CD4-positive, alpha-beta T cell treated with Interleukin-2 at 100 ng/mL for 4 hours (primary cell): ENCODE data around the gene RTN4.
"Not testable (repeated sequence)": the region's sequence is repeated elsewhere in the genome, so short reads cannot be mapped to it uniquely, and the experiment has no call there.

ENCODE experiments used
- DNase-seq: peaks from one replicate; pipeline ENCODE4 v3.0.0-alpha.2; 2020; ENCODE audit warnings: low spot score

Gene RTN4

DNA sequence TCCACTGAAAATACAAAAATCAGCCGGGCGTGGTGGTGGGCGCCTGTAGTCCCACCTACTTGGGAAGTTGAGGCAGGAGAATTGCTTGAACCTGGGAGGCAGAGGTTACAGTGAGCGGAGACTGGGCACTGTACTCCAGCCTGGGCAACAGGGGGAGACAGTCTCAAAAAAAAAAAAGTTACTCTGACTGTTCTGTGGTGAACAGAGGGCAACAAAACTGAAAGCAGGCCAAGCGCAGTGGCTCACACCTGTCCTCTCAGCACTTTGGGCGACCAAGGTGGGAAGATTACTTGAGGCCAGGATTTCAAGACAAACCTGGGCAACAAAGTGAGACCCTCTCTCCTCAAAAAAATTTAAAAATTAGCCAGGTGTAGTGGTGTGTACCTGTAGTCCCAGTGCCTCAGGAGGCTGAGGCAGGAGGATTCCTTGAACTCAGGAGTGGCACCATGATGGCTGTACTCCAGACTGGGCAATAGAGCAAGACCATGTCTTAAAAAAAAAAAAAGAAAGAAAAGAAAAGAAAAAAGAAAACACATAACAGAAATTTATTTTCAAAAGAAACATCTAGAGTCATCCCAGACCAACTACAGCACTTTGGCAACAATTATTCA, 13.6 kb upstream of the RTN4 start:
- DNase-seq, result no peak

DNA sequence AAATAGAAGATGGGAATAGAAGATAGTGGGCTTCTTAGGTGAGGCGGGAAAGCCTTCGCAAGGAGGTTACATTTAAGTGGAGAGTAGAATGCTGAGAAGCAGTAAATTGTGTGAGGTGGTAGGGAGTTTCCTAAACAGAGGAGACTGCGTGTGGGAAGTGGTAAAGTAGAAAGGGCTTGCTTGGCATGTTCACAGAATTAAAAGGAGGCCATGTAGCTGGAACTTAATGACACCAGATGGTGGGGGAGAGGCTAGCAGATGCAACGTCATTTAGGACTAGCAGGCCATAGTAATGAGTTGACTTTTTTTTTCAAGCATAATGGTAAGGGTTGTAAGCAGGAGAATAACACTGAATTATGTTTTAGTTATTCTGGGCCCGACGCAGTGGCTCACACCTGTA, 13.0 kb upstream of the RTN4 start:
- peak; percentile 32 for DNase-seq

DNA sequence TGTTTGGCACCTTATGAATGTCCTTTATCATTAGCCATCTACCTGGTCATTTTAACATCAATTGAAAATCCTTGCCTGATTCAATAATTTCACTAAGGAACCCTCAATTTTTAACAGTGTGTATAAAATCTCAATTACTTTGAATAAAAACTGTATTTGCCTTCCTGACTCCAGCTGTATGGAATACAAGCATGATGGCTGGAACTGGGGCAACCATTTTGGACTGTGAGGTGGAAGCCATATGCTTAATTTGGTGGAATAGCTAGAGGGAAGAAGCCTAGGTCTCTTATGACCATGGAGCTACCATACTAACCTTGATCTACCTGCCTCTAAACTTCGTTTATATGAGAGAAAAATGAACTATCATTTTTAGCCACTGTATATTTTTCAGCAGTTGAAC, 12.5 kb upstream of the RTN4 start:
- no peak for DNase-seq

DNA sequence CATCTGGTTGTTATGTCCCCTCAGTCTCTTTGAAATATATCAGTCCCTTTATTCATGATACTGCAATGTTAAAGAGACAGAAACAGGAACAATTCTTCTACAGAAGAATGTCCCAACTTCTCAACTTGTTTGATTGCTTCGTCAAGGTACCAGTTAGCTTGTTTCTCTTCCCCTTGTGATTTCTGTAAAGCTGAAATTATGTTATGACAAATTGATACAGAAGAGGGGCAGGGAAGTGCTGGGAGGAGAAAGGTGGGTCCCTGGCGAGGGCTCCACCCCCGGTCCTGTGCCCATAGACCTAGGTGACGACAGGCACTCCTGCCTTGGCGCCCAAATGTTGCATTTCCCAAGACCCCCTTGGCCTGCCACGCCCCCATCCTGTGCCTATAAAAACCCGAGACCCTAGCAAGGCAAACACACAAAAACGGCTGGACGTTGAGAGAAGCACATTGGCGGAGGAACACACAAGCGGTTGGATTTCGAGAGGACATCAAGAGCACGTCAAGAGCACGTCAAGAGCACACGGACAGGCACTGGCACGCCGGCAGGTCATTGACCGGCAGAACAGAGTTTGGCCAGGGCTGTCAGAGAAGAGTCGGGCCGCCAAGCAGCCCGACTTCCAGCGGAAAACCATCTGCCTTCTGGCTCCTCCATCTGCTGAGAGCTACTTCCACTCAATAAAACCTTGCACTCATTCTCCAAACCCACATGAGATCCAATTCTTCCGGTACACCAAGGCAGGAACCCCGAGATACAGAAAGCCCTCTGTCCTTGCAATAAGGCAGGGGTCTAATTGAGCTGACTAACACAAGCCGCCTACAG, 11.5 kb upstream of the RTN4 start:
- DNase-seq, result no peak

DNA sequence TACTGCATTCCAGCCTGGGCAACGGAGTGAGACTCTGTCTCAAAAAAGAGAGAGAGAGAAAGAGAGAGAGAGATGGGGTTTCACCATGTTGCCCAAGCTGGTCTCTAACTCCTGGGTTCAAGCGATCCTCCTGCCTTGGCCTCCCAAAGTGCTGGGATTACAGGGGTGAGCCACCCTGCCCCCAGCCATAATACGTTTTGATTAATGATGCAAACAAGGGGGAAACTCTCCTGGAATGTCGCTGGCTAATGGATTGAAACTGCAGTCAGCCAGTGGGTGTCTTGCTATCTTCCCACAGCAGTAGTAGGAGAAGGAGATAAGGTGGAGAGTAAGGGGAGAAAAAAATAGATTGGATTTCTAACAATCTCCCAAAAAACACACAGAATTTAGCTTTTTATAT, 9.5 kb upstream of the RTN4 start:
- no peak for DNase-seq

DNA sequence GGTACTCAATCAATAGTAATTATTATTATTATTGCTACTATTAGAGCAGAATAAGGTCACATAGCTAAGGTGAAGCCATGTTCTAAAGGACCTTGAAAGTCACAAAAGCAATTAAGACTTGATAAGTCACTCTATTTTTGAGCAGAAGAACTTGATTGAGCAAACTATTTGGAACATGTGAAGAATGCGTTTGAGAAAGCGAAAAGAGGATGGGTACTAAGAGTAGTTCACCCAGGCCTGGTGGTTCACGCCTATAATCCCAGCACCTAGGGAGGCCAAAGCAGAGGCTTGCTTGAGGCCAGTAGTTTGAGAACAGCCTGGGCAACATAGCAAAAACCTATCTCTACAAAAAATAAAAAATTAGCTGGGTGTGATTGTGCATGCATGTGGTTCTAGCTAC, 7.2 kb upstream of the RTN4 start:
- DNase-seq, result no peak

DNA sequence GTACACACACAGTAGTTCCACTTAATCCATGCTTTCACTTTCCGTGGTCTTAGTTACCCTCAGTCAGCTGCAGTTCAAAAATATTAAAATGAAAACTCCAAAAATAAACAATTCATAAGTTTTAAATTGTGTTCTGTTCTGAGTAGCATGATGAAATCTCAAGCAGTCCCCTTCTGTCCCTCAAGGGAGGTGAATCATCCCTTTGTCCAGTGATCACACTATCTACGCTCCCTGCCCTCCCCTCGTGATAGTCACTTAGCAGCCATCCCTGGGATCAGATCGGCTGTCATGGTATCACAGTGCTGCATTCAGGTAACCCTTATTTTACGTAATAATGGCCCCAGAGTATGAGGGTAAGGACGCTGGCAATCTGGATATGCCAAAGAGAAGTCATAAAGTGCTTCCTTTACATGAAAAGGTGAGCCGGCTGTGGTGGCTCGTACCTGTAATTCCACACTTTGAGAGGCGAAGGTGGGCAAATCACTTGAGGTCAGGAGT, 5.8 kb upstream of the RTN4 start:
- no peak for DNase-seq

DNA sequence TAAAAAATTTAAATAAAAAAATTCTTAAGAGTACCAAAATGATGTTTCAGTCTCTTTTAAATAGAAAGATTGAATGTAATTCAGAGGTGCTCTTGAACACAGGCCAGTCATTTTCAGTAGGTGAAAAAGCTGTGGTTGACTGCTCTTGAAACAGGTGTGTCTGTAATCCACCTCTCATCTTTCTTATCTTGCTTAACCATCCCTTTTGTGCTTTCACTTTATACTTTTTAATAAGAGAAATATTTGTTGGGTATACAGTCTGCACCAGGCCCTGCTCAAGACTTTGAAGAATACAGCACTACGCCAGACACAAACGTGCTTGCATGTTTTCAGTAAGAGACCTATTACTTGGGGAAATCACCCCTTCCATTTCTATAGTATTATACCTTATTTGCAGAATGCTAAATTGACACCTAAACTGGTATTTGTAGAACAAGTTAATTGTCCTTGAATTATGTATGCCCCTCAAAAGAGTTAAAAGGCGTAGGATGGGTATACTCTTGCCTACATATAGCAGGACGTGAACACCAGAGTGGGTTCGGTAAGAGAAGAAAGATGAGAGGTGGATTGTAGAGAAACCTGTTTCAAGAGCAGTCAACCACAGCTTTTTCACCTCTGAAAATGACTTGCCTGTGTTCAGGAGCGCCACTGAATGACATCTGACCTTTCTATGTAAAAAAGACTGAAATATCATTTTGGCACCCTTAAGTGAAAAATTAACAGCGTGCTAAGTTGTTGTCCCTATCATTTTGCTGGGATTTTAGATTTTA, 4.0 kb upstream of the RTN4 start:
- peak; percentile 27 for DNase-seq

DNA sequence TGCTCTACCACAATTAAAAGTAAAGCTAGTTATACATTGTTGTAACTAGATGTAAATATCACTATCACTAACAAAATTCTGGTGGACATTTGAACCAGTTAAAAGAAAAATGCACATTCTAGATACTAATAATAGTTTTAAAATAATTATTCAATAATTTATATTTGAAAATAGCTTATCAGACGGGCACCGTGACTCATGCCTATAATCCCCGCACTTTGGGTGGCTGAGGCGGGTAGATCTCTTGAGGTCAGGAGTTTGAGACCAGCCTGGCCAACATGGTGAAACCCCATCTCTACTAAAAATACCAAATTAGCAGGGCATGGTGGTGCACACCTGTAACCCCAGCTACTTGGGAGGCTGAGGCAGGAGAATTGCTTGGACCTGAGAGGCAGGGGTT, 3.0 kb upstream of the RTN4 start:
- not testable (repeated sequence) for DNase-seq

DNA sequence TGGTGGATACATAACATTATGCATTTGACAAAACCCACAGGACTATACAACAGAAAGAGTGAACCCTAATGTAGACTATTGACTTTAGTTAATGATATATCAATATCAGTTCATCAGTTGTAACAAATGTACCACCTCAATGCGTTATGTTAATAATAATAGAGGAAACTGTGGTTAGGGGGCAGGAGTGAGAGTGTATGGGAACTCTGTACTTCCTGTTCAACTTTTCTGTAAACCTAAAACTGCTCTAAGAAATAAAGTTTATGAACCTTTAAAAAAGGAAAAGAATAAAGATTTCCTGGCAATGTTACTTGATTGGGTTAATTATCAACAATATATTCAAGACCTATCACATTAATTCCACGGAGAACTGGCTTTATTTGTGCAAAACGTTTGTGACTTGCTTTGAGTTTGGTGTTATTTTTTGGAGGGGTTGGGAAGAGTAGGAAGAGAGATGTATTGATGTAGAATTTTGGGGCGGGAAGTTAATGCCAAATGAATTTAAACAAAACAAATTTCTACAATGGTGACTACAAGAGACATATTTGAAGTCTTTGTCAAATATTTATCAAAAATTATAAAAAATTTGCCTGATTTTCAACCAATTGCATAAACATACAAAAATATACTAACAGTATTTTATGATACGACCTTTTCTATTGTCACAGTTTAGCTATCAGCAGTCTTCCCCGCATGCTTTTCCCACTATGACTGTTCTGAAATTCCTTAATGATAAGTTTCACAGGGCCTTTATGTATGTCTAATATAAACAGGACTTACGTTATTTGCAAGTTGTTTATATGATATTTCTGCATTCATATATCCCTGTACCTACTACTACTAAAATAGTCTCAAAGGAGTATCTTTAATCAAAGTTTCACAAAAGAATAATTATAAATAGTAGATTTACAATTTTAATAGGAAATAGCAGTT, 2.1 kb upstream of the RTN4 start:
- peak; percentile 31 for DNase-seq

DNA sequence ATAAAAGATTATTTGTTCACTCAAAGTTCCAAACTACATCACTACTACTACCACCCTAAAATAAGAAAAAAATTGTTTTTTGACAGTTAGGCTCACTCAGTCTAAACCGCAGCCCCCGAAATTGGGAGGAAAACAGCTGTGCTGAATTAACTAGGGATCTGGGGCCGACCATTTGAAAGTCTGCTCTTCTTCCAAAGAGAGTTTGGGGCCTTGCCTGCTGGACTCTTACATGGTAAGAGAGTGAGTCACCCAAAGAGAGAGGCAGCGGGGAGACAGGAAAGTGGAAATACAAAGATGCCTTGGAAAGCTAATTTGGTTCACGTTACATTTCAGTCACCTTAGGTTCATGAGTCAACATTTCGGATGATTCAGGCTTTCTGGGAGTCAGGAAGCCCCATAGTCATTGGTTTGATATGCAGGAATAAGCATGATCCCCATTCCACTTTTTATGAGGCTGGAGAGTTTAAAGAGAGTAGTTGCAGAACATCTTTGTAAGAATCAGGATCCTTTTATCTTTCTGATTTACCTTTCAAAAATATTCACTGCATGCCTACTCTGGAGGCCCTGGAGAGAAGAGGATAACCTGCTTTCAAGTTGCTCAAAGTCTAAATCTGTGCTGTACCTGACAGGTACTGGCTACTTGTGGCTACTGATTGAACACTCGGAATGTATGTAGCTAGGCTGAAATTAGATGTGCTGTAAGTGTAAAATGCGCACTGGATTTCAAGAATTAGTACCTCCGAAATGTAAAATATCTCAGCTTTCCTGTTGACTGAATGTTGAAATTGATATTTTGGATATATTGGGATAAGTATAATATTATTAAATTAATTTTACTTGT, 995 bp upstream of the RTN4 start:
- peak; percentile 42 for DNase-seq

DNA sequence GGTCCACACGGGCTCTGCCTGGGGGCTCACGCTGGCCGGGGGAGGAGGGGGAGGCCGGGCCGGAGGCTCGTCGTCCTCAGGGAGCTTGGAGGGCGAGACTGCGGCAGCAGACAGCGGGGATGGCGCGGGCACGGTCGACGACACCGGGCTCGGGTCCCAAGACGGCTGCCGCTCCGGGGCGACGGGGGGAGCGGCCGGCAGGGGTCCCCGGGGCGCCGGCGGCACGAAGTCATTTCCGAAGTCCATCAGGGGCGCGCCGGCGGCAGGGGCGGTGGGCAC, 491 bp downstream of the RTN4 start:
- DNase-seq, result no peak

DNA sequence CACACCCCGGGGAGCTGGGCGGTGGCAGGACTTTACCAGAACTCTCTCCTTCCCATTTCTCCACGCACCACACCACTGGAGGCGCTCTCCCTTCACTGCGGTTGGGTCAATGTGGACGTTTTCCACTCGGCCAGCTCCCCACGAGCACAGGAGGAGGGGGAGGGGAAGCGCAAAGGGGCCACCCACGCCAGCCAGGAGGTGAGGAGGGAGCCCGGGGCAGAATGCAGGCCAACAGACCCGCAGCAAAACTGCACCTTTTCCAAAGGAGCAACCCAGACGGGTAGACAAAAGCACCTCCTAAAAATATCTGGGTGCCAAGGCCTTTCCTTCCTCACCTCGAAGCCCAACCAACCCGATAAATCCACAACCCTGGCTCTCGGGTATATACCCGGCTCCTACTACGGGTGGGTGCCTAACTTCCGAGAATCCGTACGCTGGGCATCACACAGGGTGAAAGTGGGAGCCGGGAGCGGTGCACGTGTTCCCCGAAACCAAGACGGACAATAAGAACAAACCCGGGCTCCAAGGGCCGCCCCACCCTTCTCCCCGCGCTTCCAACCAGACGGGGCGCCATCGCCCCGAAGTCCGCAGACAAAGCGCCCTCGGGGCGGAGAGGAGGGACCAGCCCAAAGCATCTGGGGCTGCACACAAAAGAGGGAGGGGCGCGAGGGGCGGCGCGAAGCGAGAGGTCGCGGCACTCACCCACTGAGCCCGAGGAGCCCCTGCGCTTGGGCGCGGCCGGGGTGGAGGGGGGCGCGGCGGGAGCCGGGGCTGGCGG, 1.0 kb downstream of the RTN4 start:
- peak; percentile 55 for DNase-seq

DNA sequence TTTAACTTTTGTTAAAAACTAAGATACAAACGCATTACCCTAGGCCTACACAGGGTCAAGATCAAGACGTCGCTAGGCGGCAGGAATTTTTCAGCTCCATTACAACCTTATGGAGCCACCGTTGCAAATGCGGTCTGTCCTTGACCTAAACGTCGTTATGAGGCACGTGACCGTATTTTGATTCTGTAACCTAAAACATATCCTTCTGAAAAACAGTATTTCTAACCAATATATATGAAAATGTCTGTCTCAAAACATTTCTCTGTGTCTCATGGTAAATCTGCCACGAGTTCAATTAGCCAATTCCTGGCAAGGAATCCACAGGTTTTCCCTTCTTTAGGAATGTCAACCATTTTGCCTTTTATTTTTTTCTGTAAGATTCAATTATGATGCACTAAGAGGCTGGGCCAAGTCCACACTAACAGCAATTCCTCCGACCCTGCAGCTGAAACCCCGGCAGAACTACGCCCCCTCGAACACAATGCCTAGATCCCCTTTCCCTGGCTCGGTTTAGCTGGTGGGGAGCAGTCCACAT, 1.7 kb downstream of the RTN4 start:
- no peak for DNase-seq

DNA sequence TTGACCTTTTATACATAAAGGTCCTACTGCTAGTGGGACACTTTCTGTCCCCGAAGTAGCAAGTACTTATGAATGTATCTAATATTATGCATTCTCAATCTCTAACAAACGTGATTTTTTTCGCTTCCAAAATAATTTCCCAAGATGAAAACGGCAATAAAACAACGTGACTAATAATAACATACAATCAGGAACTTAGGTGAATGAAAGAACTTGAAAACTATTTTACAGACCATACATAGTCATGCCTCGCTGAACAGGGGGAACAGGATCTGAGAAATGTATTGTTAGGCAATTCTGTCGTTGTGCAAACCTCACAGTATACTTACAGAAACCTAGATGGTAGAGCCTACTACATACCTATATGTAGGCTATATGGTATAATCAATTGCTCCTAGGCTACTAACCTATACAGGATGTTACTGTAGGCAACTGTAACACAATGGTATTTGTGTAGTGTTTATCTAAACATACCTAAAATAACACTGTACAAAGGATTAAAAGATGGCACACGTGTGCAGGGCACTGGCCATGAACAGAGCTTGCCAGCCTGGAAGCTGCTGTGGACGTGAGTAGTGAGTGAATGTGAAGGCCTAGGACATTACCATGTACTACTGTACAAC, 2.5 kb downstream of the RTN4 start:
- no peak for DNase-seq

DNA sequence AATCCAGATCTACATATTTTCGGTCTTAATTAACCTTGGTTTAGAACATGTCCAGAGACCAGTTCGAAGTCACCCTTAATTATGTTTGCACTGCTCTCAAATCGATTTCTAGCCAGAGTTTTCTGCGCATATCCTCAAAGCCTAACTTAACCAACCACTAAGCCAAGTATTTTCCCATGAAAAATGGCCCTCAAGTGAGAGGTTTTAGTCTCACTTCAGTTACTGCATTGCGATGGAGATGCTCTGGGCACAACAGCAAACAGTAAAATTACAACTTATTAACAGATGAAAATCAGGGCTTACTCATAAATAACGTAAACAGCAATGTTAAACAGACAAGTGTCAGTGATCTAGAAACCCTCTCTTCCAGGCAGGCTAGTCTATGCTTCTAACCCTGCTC, 4.5 kb downstream of the RTN4 start:
- DNase-seq, result no peak

DNA sequence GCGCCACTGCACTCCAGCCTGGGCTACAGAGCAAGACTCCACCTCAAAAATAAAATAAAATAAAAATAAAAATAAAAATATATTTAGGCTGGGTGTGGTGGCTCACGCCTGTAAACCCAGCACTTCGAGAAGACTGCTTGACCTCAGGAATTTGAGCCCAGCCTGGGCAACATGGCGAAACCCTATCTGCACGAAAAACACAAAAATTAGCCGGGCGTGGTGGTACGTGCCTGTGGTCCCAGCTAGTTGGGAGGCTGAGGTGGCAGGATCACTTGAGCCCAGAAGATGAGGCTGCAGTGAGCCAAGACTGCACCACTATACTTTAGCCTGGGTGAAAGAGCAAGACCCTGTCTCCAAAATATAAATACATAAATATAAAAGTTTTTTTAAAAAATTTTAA, 6.4 kb downstream of the RTN4 start:
- DNase-seq, result no peak

DNA sequence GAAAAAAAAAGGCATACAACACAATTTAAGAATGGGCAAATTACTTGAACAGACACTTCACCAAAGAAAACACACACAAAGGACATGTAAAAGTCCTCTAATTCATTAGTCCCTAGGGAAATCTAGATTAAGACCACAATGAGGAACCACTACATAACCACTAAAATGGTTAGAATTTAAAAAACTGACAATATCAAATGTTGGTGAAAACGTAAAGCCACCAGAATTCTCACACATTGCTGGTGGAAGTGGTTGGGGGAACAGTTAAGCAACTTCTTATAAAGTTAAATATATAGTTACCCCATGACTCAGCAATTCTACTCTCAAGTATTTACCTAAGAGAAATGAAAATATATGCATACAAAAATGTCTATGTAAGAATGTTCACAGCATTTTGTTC, 11.8 kb downstream of the RTN4 start:
- DNase-seq, result no peak

DNA sequence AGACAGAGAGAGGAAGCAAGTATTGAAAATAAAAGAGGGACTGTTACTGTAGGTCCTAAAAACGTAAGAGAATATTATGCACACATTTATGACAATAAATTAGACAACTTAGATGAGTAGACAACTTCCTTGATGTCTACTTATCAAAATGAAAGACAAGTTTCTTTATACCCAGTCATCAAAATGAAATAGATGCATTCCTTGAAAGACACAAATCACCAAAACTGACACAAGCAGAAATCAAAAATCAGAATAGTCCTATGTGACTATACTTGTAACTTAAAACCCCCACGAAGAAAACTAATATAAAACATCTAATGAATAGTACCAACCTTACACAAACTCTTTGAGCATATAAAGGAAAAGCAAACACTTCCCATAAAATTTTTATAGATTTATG, 14.5 kb downstream of the RTN4 start:
- DNase-seq, result no peak

DNA sequence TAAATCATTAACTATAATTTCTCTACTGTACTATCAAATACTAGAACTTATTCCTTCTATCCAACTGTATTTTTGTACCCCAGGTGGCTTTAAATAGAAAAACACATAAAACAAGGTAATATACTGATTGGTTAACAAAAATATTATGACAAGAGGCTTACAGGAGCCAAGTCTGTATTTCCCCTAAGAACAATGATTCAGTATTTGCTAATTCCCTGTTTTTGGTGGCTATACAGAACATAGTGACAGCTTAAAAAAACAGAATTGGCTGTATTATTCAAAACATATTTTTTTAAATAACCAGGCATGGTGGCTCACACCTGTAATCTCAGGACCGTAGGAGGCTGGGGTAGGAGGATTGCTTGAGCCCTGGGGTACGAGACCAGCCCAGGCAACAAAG, 16.3 kb downstream of the RTN4 start:
- no peak for DNase-seq
